HL-60/S4 treated with retinoic acid at 250 ng/mL for 4 days and 3 days (cell line): ENCODE measurements around the gene GSTT4.

Source experiments
- in situ Hi-C: fragments of 300-500 bp; cut with MboI; formaldehyde crosslinking; loops from 2 replicates; pipeline ENCODE4 v1.7.0; 2022; ENCODE audit warnings: low sequenced_read_pairs

GSTT4 gene

DNA sequence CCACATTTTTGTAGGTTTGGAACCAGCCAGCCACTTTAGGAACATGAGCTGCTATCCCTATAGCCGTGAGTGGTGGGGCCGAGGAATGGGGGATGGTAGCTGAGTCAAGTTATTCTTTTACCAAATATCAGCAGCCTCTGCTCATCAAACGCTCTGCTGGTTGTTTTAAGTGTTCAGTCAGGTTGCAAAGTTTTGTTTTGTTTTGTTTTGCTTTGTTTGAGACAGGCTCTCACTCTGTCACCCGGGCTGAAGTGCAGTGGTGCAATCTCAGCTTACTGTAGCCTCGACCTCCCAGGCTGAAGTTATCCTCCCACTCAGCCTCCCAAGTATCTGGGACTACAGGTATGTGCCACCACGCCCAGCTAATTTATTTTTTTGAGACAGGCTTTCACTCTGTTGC lies 20.2 kb upstream of the GSTT4 start:
- in situ Hi-C loops, result no loop called here

DNA sequence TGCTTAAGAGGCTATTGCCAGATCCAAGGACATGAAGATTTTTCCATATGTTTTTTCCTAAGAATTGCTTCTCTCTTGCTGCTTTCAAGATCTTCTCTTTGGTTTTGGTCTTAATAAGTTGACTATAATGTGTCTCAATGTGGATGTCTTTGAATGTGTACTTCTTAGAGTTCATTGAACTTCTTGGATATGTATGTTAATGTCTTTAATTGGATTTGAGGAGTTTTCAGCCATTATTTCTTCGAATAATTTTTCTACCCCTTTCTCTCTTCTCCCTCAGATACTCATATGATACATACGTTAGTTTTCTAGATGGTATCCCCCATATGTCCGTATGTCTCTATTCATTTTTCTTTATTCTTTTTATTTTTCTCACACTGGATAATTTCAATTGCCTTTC lies 19.1 kb upstream of the GSTT4 start:
- in situ Hi-C loops, result loop anchor here (25.0 kb wide), 1 partner anchor 513 kb away; no protein-coding TSS in a partner anchor

DNA sequence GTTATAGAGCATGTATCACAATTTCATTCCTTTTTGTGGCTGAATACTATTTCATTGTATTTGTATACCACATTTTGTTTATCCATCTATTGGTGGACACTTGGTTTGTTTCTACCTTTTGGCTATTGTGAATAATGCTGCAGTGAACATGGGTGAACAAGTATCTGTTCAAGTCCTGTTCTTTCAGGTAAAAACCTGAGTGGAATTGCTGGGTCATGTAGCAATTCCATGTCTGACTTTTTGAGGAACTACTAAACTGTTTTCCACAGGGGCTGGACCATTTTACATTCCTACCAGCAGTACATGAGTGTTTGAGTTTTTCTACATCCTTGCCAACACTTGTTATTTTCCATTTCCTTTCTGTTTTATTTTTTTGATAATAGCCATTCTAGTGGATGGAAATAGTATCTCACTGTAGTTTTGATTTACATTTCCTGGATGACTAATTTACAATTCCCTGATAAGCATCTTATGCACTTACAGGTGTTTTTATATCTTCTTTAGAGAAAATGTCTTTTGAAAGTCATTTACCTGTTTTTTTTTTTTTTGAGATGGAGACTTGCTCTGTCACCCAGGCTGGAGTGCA lies 18.0 kb upstream of the GSTT4 start:
- in situ Hi-C loops, result loop anchor here (25.0 kb wide), 1 partner anchor 514 kb away; no protein-coding TSS in a partner anchor

DNA sequence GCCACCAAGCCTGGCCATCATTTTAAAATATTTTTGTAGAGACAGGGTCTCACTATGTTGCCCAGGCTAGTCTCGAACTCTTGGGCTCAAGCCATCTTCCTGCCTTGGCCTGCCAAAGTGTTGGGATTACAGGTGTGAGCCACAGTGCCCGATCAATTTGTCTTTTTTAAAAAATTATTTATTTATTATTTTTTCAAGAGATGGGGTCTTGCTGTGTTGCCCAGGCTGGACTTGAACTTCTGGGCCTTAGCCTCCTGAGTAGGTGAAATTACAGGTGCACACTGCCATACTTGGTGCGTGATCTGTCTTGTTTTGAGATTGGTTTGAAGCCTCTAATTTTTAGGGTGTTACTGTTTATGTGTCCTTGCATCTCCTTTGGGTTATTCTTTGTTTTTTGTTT lies 16.1 kb upstream of the GSTT4 start:
- in situ Hi-C loops, result loop anchor here (25.0 kb wide), 1 partner anchor 516 kb away; no protein-coding TSS in a partner anchor

DNA sequence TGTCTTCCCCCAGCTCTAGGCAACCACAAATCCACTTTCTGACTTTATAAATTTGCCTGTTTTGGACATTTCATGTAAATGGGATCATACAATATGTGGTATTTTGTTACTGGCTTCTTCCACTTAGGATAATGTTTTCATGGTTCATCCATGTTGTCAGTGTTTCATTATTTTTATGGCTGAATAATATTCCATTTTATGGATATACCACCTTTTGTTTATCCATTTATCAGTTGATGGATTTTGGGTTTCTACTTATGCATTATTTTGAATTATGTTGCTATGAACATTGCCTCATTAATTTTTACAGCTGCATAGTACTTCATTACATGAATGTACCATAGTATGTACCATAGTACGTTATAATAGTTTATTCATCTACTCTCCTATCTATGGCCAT lies 10.9 kb upstream of the GSTT4 start:
- in situ Hi-C loops, result loop anchor here (25.0 kb wide), 1 partner anchor 521 kb away; no protein-coding TSS in a partner anchor

DNA sequence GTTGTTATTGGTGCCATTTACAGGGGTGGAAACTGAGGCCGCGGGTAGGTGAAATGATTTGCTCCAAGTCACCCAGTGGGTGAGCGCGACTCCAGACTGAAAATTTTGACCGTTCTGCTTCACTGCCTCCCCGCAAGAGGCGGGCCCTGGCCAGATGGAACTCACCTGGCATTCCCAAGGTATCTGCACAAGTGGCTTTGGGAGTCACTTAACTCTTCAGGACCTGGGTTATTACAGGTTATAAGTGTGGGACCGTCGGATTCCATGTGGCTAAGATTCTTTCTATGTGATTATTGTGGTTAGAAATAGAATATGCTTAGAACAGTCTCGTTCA lies 6.4 kb upstream of the GSTT4 start:
- in situ Hi-C loops, result loop anchor here (25.0 kb wide), 1 partner anchor 526 kb away; no protein-coding TSS in a partner anchor

DNA sequence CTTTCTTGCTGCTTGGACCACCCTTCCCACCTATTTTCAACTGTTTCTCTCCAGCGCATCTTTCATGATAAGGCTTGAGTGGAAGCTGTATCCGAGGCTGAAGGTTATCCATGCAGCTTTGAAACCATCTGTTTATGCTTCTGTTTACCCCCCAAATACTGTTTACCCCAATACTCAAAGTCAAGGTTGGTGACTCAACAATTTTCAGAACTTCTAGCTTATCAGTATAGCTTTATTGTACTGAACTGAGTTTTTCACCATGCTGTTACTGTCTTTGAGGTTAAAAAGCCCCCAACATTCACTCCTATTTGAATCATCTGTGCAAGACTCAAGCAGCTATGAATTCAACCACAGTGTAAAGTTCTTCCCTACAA lies 4.8 kb upstream of the GSTT4 start:
- in situ Hi-C loops, result loop anchor here (25.0 kb wide), 1 partner anchor 527 kb away; no protein-coding TSS in a partner anchor

DNA sequence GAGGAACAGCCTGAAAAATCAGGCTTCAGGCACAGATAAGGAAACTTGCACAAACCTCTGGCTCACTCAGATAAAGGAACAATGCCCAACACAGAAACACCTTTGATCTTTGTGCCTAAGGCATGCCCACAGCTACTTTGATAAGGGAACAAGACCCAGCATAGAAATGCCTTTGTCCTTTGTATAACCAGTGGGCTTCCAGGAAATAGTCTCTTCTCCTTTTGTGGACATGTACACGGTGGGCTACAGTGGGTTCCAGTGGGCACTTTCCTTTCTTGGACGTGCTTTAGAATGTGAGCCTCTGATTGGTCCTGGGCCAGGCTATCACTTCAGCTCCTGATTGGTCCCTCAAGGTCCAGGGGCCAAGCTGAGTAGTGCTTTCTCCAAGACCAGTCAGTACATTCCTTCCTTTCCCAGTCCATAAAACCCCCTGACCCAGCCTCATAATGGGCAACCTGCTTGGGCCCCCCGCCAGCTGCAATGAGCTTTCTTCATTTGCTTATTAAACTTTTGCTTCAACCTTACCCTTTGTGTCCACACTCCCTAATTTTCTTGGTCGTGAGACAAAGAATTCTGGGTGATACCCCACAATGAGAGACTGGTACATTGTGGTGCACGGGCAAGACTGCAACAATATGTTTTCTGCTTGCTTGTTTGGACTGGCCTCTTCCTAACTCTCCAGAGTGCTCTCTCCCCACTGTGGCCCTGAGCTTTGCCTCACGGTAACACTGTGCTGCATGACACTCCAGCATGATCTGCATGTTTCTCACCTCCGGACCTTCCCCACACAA lies 4.2 kb upstream of the GSTT4 start:
- in situ Hi-C loops, result loop anchor here (5.0 to 25.0 kb wide), 2 partner anchors 72 to 528 kb away; no protein-coding TSS in a partner anchor

DNA sequence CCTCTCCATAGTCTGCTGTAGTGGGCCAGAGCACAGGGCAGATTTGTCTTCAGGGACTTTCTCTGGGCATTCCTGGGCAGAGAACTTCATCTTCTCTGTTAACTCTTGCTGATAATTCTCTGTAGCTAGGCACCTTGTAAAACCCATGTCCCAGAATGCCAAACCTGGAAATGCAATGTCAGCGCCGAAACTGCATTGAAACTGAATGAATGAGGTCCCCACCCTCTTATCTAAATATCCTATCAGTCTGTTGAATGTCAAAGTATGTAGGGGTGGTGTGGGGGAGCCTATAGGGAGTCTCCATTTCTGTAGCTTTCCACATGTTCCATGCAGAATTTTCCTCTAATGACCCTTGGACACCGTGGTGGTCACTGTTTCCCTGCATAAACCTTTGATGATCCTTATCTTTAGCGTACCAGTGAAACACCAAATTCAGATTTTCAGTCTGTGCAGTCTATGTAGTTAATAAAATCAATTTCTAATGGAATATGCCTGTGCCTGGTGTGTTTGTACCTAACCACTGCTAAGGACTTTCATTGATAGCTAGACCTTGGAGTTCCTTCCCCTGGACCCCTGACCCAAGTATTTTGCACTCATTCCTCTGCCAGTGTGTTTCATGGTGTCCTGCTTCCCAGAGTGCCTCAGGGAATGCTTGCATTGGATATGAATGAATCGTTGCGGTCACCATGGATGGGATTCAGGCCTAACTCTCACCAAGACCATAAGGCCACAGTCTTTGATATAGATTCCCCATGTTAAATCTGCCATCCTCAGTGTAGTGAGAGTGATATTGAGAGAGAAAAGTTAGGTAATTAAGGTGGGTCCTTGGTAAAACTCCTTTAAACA lies 3.4 kb upstream of the GSTT4 start:
- in situ Hi-C loops, result loop anchor here (5.0 to 25.0 kb wide), 2 partner anchors 71 to 529 kb away; no protein-coding TSS in a partner anchor

DNA sequence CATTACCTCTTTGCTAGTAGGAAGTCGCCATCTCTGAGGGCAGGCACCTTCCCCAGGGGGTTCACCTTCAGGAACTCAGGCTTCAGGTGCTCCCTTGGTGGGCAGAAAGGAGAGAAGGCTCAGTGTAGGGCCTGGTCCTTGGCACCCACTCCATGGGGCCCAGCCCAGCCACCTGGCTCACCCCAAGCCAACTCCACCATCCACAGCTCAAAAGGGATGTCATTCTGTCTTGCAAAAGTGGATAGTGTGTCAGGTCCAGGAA lies 2.7 kb upstream of the GSTT4 start:
- in situ Hi-C loops, result loop anchor here (5.0 to 25.0 kb wide), 2 partner anchors 71 to 529 kb away; no protein-coding TSS in a partner anchor

DNA sequence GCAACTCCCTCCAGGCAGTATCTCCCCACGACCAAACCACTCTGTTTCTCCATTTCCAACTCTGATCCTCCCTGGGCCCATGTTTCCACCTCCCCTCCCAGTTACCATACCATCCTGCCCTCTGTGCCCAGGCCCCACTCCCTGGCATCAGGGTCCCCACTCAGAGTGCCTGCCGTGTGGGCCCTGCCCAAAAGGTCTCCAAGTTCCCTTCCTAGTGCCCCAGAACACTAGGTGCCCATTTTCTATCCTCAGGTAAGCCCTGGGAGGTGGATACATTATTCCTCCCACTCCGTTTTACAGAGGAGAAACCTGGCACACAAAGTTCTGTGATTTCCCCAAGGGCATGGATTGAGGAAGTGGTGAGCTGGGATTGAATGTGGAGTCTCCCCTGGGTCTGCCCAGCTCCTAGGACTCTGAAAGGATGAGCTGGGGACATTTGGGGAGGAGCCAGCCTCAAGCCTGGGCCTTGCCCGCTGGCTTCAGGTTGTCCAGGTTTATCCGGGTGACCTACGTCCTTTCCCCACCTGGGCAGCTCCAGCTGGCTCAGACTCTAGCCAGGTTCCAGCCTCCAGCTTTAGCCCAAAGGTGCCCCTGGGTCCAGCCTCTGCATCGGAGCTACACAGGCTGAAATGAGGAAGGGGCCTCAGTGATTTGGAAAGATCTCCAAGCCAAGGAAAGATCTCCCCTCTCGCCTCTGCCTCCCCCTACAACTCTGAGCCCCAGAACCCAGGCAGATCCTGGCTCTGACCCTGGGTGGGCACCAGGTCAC lies 2.2 kb upstream of the GSTT4 start:
- in situ Hi-C loops, result loop anchor here (5.0 to 25.0 kb wide), 2 partner anchors 70 to 530 kb away; no protein-coding TSS in a partner anchor

DNA sequence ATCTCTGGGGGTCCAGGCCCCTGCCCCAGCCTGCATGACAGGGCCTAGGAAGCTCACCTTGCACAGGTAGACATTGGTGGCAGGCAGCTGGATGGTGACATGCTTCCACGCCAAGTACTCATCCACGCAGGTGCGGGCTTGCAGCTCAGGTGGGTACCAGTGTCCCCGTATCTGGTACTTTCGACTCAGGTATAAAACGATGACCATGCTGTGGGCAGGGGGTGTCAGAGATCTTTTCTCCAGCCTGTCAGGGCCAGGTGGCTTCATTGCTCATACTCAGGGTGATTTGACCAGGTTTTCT lies 1.6 kb upstream of the GSTT4 start:
- in situ Hi-C loops, result loop anchor here (5.0 to 25.0 kb wide), 2 partner anchors 70 to 530 kb away; no protein-coding TSS in a partner anchor

DNA sequence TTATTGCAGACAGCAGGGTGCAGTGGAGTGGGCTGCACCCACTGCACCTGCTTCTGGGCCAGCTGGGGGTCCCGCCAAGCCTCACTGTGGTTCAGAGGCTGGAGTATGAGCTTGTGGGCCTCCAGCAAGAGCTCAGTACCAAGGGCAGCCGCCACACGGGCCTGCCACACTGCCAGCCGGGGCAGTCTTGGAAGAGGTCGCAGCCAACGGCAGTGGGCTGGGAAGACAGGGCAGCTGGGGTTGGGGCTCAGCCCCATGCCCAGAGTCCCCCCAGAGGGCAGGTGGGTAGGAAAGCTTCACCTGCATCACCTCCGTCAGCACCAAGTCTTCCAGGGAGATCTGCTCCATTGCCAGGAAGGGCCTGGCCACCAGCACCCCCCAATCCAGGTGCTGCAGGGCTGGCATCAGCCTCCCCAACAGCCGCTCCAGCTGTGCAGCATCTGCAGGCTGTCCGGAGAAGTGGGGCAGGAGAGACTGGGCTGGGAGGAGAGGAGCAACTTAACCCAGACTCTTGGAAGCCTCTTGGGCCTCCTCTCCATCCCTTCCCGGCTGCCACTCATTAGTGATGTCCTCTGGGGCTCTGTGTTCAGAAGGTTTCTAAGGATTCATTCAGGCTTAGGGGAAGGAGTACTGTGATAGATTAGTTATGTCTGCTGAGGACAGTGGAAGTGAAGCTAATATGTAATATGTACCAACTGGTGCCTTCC lies 1.1 kb upstream of the GSTT4 start:
- in situ Hi-C loops, result loop anchor here (5.0 to 25.0 kb wide), 2 partner anchors 69 to 531 kb away; no protein-coding TSS in a partner anchor

DNA sequence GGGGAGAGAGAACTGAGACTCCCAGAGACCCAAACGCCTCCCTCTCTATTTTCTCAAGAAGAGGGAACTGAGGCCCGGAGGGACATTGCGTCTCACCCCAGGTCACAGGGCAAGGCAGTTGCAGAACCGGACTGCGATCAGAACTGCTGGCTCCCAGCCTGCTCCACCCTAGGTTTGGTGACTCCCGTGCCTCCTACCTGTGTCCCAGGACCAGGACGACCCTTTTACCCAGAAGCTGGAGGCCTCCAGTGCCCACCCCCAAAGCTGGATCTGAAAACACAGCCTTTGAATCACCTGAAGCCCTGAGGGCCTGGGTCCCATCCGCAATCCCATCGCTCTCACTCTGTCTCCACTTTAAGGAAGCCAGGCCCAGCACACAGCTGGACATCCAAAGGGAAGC lies 1.4 kb downstream of the GSTT4 start:
- in situ Hi-C loops, result loop anchor here (25.0 kb wide), 1 partner anchor 533 kb away; no protein-coding TSS in a partner anchor

DNA sequence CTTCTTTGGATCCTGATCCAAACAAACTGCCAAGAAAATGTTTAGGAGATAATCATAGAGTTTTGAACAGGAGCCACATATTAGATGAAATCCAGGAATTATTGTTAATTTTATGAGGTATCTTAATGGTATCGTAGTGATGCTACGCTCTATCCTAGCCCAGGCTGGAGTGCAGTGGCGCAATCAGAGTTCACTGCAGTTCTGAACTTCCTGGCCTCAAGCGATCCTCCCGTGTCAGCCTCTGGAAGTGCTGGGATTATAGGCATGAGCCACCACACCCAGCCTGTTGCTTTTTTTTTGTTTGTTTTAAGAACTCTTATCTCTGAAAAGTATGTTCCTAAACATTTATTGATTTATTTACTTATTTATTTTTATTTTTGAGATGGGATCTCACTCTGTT lies 2.4 kb downstream of the GSTT4 start:
- in situ Hi-C loops, result loop anchor here (25.0 kb wide), 1 partner anchor 534 kb away; no protein-coding TSS in a partner anchor

DNA sequence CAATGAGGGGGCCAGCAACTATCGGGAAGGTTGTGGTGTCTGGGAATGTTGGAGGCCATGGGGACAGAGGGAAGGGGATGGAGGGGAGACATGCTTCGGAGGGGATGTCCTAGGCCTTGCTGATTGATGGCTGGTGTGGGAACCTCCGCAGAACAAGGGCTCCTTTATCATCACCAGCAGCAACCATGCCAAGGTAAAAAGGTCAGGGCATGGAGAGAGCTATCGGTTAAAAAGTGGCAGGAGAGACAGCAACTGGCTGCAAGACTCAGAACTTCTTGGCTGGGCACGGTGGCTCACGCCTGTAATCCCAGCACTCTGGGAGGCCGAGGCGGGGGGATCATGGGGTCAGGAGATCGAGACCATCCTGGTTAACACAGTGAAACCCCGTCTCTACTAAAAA lies 3.0 kb downstream of the GSTT4 start:
- in situ Hi-C loops, result loop anchor here (25.0 kb wide), 1 partner anchor 535 kb away; no protein-coding TSS in a partner anchor

DNA sequence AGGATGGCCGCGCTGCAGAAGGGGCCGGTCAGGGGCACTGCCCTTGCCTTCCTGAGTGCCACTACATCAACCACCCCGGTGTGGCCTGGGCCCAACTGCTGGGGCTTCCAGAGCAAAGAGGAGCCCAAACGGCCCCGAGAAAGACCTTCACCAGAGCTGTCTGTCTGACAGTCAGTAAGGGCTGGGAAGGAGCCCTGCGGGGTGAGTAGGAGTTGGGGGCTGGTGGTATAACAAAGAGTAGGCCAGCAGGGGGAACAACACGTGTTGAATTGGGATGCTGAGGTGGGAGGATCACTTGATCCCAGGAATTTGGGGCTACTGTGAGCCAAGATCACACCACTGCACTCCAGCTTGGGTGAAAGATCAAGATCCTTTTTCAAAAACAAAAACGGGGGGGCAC lies 3.9 kb downstream of the GSTT4 start:
- in situ Hi-C loops, result loop anchor here (25.0 kb wide), 1 partner anchor 536 kb away; no protein-coding TSS in a partner anchor

DNA sequence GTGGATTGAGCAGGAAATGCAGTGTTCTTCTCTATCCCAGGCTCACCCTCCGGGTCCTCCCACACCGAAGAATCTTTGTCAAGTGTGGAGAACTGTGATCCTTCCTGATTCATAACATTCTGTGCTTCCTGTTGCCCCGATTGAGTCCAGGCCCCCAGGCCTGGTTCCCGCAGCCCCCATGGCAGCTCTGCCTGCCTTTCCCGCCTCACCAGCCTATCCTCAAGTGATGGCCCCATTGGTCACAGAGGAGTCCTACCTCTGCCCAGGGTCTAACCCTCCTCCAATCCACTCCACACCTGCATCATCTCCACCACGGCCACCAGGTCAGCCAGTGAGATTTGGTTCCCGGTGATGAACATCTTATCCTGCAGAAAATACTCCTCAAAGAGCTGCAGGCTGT lies 5.5 kb downstream of the GSTT4 start:
- in situ Hi-C loops, result loop anchor here (25.0 kb wide), 1 partner anchor 538 kb away; no protein-coding TSS in a partner anchor

DNA sequence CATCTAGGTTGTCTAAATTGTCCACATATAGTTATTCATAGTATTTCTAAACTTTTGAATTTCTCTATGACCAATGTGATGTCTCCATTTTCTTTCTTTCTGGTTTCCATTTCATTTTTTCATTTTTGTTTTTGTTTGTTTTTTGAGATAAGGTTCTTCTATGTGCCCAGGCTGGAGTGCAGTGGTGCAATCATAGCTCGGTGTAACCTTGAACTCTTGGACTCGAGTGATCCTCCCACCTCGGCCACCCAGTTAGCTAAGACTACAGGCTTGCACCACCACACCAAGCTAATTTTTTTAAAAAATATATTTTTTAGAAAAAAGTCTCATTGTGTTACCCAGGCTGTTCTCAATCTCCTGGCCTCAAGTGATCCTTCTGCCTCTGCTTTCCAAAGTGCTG lies 8.2 kb downstream of the GSTT4 start:
- in situ Hi-C loops, result no loop called here
